HG03460 (cell line): ENCODE measurements around the gene ADAT3.

Experiments used
- ATAC-seq: cut with Tn5 transposase; IDR thresholded peaks from one replicate; pipeline ENCODE4 v1.9.1; 2021; ENCODE audit not compliant: unreplicated experiment

The ADAT3 gene

DNA sequence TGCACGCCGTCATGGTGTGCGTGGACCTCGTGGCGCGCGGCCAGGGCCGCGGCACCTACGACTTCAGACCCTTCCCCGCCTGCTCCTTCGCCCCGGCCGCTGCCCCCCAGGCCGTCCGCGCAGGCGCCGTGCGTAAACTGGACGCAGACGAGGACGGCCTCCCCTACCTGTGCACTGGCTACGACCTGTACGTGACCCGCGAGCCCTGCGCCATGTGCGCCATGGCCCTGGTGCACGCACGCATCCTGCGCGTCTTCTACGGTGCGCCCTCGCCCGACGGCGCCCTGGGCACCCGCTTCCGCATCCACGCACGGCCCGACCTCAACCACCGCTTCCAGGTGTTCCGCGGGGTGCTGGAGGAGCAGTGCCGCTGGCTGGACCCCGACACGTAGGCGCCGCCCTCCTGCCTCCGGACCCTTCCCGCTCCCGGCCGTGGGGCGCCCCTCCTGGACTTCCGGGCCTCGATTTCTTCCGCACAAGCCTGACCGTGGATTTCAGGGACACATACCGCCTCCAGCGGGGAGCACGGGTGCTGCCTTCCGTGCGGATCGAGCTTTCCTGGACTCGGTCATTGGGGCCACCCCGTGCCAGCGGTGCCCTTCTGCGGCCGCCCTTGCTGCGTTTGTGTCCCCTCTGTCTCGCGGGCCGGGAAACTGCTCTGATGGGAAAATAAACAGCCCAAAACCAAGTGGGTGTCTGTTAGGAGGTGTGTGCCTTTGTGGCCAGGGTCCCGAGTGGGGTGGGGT, 7.7 kb downstream of the ADAT3 start:
- no peak for ATAC-seq

DNA sequence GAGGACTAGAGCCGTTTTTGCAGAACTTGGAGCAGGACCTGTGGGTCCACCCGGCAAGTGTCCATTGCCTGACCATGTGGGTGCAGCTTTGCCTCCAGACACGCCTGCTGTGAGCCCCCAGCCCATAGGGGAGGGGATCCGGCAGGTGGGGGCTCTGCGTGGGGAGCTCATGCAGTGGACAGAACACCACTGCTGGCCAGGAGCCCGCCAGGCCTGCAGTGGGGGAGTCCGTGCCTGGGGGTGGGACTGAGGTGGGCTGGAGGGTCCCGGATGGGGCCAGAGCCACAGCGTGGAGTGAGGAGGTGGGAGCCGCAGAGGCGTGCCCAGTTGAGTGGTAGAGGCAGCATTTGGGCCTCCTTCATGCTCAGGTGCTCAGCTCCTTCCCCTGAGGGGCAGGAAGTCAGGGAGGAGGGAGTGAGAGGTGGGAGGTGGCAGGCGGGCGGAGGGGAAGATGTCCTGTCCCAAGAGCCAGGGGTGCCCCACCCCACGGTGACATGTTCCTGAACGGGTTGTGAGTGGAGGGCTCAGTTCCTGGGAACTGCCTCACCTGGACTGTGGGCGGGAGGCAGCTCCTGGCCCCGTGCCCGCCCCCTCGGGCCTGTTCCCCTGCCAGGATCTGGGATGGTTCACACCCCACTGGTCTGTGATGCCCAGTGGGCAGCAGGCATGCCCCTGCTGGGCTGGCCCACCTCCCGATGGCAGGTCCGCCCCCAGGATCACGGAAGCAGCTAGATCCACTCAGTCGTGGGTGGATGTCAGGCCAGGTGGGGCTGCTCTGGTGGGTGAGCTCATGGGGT, 8.8 kb downstream of the ADAT3 start:
- ATAC-seq = no peak

GRCh38 chr19:1914826-1915341, 9.7 kb downstream of the ADAT3 start:
- no peak for ATAC-seq

DNA sequence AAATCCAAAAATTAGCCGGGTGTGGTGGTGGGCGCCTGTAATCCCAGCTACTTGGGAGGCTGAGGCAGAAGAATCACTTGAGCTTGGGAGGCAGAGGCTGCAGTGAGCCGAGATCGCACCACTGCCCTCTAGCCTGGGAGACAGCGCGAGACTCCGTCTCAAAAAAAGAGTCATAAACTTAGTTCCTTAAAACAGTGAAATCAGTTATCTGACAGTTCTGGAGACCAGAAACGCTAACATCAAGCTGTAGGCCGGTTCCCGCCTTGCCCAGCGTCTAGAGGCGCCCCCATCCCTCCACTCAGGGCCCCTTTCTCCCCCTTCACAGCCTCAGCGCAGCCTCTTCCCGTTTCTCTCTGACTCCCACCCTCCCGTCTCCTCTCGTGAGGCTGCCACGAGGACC, 11.9 kb downstream of the ADAT3 start:
- no peak for ATAC-seq

DNA sequence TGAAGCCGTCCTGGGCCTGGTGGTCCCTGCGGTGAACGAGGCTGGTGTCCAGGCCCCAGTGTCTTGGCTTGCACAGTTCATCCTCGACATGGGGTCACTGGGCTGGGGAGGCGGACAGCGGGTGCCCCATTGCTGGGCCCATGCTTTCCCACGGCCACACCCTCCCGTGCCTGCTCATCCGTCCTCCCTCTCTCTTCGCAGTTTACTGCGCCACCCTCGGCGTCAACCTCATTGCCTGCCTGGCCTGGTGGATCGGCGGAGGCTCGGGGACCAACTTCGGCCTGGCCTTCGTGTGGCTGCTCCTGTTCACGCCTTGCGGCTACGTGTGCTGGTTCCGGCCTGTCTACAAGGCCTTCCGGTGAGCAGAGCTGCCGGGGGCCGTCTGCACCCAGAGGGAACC, 12.7 kb downstream of the ADAT3 start:
- no peak for ATAC-seq

- ATAC-seq = no peak
Observed at GRCh38 chr19:1918975-1919374, 13.8 kb downstream of the ADAT3 start.

GRCh38 chr19:1920644-1921043, 15.4 kb downstream of the ADAT3 start:
- no peak for ATAC-seq

DNA sequence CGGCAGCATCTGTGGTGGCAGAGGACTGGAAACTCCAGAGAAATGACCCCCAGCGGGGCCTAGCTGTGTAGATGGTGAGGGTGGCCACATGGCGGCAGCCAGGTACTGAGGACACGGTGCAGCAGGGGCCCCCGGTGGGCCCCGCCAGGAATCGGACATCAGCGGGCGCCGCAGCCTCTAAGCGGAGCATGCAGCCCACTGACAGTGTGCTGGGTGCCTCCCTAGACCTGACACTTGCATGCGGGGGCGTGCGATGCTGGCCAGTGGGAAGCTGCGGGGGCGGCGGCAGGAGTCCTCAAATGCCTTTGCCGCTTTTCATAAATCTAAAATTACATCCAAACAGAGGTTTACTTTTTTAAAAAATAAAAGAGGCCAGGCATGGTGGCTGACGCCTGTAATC, 16.1 kb downstream of the ADAT3 start:
- no peak for ATAC-seq

DNA sequence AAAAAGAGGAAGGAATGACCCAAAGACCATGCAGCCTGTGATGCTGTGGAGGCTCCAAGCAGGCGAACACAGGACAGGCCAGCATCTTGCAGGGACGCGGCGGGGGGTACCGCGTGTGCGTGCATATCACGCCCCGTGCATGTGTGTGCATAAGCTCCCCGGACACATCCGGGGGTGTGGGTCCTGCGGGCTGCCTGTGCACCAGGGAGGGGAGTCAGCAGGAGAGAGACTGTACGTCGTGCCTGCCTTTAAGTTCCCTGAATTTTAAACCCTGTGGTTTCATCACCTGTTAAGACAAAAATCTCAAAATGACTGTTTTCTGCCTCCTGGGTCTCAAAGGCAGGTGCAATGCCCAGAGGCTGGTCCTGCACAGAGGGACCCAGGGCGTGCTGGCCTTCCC, 16.6 kb downstream of the ADAT3 start:
- no peak for ATAC-seq

DNA sequence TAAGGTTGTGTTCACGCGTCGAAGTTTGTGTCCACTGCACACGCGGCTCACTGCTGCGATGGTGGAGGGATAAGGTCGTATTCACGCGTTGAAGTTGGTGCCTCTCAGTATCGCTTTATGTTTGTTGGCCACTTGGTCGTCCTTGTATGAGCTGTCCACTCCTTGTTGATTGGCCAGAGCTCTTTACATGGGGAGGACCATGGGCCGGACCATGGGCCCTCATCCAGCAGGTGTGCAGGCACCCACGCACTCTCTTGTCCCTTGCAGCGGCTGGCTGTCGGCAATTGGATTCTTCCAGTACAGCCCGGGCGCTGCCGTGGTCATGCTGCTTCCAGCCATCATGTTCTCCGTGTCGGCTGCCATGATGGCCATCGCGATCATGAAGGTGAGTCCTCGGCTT, 17.6 kb downstream of the ADAT3 start:
- ATAC-seq = no peak

GRCh38 chr19:1923319-1923718, 18.1 kb downstream of the ADAT3 start:
- ATAC-seq = no peak

- ATAC-seq = no peak
Observed at GRCh38 chr19:1924320-1924961, 19.2 kb downstream of the ADAT3 start.

DNA sequence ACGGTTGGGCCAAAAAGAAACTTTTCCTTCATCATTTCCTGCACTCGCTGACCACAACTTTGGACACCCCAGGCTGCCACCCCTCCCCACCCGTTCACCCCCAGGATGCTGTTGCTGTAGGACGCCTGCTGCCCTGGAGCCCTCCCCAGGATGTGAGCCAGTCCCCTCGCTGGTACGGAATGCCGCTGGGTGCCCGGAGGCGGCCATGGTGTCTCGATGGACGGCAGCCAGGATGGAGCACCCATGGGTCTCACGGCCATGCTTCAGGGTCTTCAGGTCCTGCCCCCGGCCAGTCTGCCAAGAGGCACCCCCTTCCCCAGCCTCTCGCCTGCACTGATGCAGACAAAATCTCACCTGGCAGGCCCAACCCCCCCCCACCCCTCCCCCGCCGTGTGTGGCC, 20.3 kb downstream of the ADAT3 start:
- ATAC-seq = no peak

- no peak for ATAC-seq
Observed at GRCh38 chr19:1929021-1929742, 24.0 kb downstream of the ADAT3 start.

DNA sequence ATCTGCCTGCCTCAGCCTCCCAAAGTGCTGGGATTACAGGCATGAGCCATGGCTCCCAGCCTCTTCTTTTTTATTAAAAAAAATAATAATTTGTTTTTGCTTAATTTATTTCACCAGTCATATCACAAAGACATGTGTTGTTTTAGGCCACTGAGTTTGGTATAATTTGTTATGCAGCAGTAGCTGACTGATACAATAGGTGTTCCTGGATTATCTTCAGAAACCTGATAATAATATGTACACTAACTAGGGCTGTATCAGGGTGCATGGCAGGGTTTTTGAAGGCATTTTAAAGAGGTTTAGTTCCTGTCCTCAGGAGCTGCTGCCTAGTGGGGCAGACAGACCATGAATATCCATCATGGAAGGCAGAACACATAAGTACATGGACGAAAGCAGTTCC, 26.2 kb downstream of the ADAT3 start:
- ATAC-seq = no peak

GRCh38 chr19:1932395-1932794, 27.2 kb downstream of the ADAT3 start:
- no peak for ATAC-seq

DNA sequence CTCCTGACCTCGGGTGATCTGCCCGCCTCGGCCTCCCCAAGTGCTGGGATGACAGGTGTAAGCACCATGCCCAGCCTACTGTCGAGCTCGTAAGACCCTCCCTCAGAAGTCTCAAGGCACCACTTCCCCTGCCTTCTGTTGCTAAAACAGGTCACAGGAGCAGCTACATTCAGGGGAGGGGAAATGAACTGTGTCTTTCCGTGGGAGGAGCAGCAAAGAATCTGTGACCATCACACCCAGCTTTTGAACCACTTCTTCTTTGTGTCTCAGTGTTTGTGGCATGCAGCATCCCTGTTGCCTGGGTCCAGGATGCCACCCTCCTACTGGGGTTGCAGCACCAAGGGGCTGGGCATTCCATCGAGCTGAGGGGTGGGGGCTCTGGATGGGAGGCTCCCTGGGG, 28.0 kb downstream of the ADAT3 start:
- ATAC-seq = no peak

DNA sequence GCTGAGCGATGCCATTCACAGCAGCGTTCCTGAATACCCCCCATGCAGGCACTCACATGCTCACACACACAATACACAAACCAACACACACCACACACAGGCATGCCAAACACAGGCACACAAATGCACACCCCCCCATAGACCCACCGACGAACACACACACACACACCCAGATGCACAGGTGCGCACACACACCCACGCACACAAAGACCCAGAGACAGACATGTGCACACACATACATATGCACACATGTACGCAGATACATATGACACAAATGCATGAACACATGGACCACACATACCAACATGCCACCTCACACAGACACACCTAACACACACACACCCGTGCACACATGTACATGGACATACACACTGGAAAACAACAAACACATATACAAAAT, 28.7 kb downstream of the ADAT3 start:
- ATAC-seq = no peak

DNA sequence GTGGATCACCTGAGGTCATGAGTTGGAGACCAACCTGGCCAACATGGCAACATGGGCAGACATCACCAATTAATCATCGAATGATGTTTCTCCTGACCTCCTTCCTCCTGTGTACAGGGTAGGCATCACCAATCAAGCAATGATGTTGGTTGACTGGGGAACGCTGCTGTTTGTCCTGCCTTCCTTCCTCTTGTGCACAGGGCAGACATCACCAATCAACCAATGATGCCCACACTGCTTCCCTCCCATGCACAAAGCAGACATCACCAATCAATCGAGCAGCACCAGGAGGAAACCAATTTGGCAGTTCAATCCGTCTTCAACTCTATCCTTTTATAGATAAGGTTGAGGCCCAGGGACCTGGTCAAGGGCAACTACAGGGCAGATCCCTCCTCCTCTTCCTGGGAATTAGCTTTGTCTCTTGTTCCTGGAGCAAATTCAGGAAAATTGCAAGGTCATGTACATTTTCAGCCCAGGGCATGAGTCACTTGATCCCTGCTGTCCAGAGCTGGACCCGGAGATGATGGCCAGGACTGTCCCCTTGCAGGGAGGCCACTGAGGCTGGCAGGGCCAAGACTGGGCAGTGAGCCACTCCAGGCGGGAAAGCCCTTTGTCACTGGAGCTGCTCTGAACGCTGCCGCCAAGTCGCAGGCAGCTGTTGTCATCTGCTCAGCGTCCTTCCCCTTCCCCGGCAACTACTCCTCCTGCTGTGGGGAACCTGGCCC, 30.4 kb downstream of the ADAT3 start:
- no peak for ATAC-seq

- no peak for ATAC-seq
Observed at GRCh38 chr19:1936430-1936829, 31.2 kb downstream of the ADAT3 start.
